H1 (cell line): Measurements from ENCODE around the gene OGDH. TPM values are rescaled to one million over a fixed set of nuclear protein-coding genes. Genes with fewer than 3 reads are reported as not detected.

Experiments
- CTCF ChIA-PET: fragments of 300-600 bp; sonication (Branson Sonifier 250); formaldehyde crosslinking; loops from one replicate; lab custom pipeline; 2021; ENCODE audit not compliant: partially characterized antibody; lab: Charles Lee
- POLR2A ChIA-PET: fragments of 300-600 bp; sonication (Branson Sonifier 250); formaldehyde crosslinking; loops from one replicate; lab custom pipeline; 2021; ENCODE audit warnings: inconsistent platforms; ENCODE audit not compliant: partially characterized antibody; lab: Charles Lee
- DNase-seq, 2 experiments: peaks; one replicate each; pipeline versions ENCODE4 v3.0.0 to v3.0.0-alpha.2; 2010 to 2022; ENCODE audit warnings: low spot score in 2 of 2, low read depth in 1 of 2, mixed read lengths in 1 of 2
- FAIRE-seq: peaks from 2 replicates; lab custom pipeline; 2011; peaks lifted over from hg19 to GRCh38; lab: Jason Lieb, UNC
- H2AFZ ChIP-seq: 2 replicates; pipeline ENCODE4 v1.8.1; 2012; ENCODE audit warnings: low read length, inconsistent platforms
- H2AK5ac ChIP-seq: 2 replicates; pipeline ENCODE4 v1.6.1; 2013; ENCODE audit warnings: low read depth, low read length
- H2BK120ac ChIP-seq: replicated peaks from 2 replicates; pipeline ENCODE3; 2013; ENCODE audit warnings: low read depth, low read length, inconsistent platforms
- H2BK12ac ChIP-seq: 2 replicates; pipeline ENCODE4 v1.6.1; 2013; ENCODE audit warnings: low read depth, low read length
- H2BK15ac ChIP-seq: 2 replicates; pipeline ENCODE4 v1.6.1; 2013; ENCODE audit warnings: low read length
- H2BK20ac ChIP-seq: 2 replicates; pipeline ENCODE4 v1.6.1; 2013; ENCODE audit warnings: low read length
- H2BK5ac ChIP-seq: 2 replicates; pipeline ENCODE4 v1.6.1; 2013; ENCODE audit warnings: low read depth, low read length
- H3K14ac ChIP-seq: 2 replicates; pipeline ENCODE4 v1.6.1; 2013; ENCODE audit warnings: inconsistent platforms; ENCODE audit not compliant: insufficient read length
- H3K18ac ChIP-seq: 2 replicates; pipeline ENCODE4 v1.6.1; 2013; ENCODE audit warnings: low read length; ENCODE audit errors: extremely low read depth
- H3K23ac ChIP-seq: 2 replicates; pipeline ENCODE4 v1.6.1; 2013; ENCODE audit warnings: inconsistent platforms; ENCODE audit not compliant: insufficient read length
- H3K23me2 ChIP-seq: 2 replicates; pipeline ENCODE4 v1.6.1; 2013; ENCODE audit warnings: low read depth, low read length
- H3K27ac ChIP-seq: 2 replicates; pipeline ENCODE4 v1.6.1; 2011; ENCODE audit warnings: low read depth, low read length, inconsistent platforms
- H3K27me3 ChIP-seq, 4 experiments: replicated peaks in 1 of 4; 1 replicate in 1 of 4; 2 replicates in 3 of 4; pipeline versions ENCODE4 v1.6.1 to v1.8.1; 2011 to 2013; ENCODE audit warnings: low read length in 3 of 4, mild to moderate bottlenecking in 3 of 4, inconsistent platforms in 2 of 4, mixed read lengths in 2 of 4, moderate library complexity in 1 of 4; ENCODE audit not compliant: control insufficient read depth in 3 of 4, insufficient read depth in 3 of 4; ENCODE audit errors: extremely low read depth in 1 of 4
- H3K36me3 ChIP-seq, 4 experiments: 2 replicates each; pipeline versions ENCODE4 v1.6.1 to v1.8.1; 2011 to 2013; ENCODE audit warnings: mild to moderate bottlenecking in 4 of 4, low read length in 3 of 4, moderate library complexity in 2 of 4, control low read depth in 1 of 4, inconsistent platforms in 1 of 4; ENCODE audit not compliant: insufficient read depth in 4 of 4, control insufficient read depth in 2 of 4
- H3K4ac ChIP-seq: replicated peaks from 2 replicates; pipeline ENCODE3; 2013; ENCODE audit warnings: low read length, low read depth, mixed read lengths, inconsistent platforms; ENCODE audit not compliant: insufficient read length
- H3K4me1 ChIP-seq, 4 experiments: replicated peaks in 1 of 4; 1 replicate in 1 of 4; 2 replicates in 3 of 4; pipeline versions ENCODE4 v1.6.1 to v1.8.1; 2011 to 2013; ENCODE audit warnings: low read length in 3 of 4, inconsistent platforms in 2 of 4, mixed read lengths in 1 of 4; ENCODE audit not compliant: insufficient read depth in 4 of 4, control insufficient read depth in 3 of 4
- H3K4me2 ChIP-seq, 2 experiments: 2 replicates each; pipeline versions ENCODE4 v1.6.1 to v1.8.1; 2011 to 2013; ENCODE audit warnings: low read depth in 2 of 2, low read length in 2 of 2, control low read depth in 1 of 2, inconsistent platforms in 1 of 2, mild to moderate bottlenecking in 1 of 2; ENCODE audit not compliant: insufficient read depth in 1 of 2
- H3K4me3 ChIP-seq, 4 experiments: fragments of 200-600, 300-600 bp in 1 of 4; sonication (generic), shearing (Covaris generic), sonication (Bioruptor Twin) in 1 of 4; 2 replicates each; pipeline versions ENCODE4 v1.5.1 to v1.8.1; 2011 to 2016; ENCODE audit warnings: low read length in 4 of 4, low read depth in 3 of 4, control low read depth in 2 of 4, inconsistent platforms in 2 of 4, mild to moderate bottlenecking in 2 of 4, mixed read lengths in 1 of 4, moderate library complexity in 1 of 4; ENCODE audit not compliant: insufficient read depth in 2 of 4; ENCODE audit errors: extremely low read depth in 1 of 4
- H3K56ac ChIP-seq: replicated peaks from 2 replicates; pipeline ENCODE3; 2013; ENCODE audit warnings: low read depth, mild to moderate bottlenecking, mixed read lengths, low read length, inconsistent platforms; ENCODE audit not compliant: insufficient read length
- H3K79me1 ChIP-seq: 2 replicates; pipeline ENCODE4 v1.6.1; 2013; ENCODE audit warnings: low read depth, low read length, control low read depth
- H3K79me2 ChIP-seq, 2 experiments: 2 replicates each; pipeline versions ENCODE4 v1.6.1 to v1.8.1; 2012 to 2013; ENCODE audit warnings: low read length in 2 of 2, mild to moderate bottlenecking in 2 of 2, inconsistent platforms in 1 of 2; ENCODE audit not compliant: insufficient read depth in 2 of 2, control insufficient read depth in 1 of 2
- H3K9ac ChIP-seq, 4 experiments: replicated peaks in 1 of 4; 1 replicate in 1 of 4; 2 replicates in 3 of 4; pipeline versions ENCODE4 v1.6.1 to v1.8.1; 2011 to 2013; ENCODE audit warnings: low read depth in 3 of 4, low read length in 3 of 4, control low read depth in 2 of 4, mild to moderate bottlenecking in 2 of 4, moderate library complexity in 2 of 4, inconsistent platforms in 1 of 4; ENCODE audit errors: extremely low read depth in 1 of 4
- H3K9me3 ChIP-seq, 2 experiments: 2 replicates each; pipeline versions ENCODE4 v1.6.1 to v1.8.1; 2012 to 2013; ENCODE audit warnings: mild to moderate bottlenecking in 2 of 2, moderate library complexity in 2 of 2, control low read depth in 1 of 2, inconsistent platforms in 1 of 2, low read depth in 1 of 2, low read length in 1 of 2, mixed read lengths in 1 of 2; ENCODE audit not compliant: insufficient read depth in 2 of 2
- H4K20me1 ChIP-seq, 2 experiments: replicated peaks in 1 of 2; 2 replicates each; pipeline versions ENCODE3 to v1.8.1; 2011 to 2013; ENCODE audit warnings: inconsistent platforms in 2 of 2, low read length in 2 of 2, mild to moderate bottlenecking in 1 of 2; ENCODE audit not compliant: insufficient read depth in 2 of 2, control insufficient read depth in 1 of 2
- H4K5ac ChIP-seq: 2 replicates; pipeline ENCODE4 v1.6.1; 2013; ENCODE audit warnings: low read length, low read depth, mixed read lengths, inconsistent platforms; ENCODE audit not compliant: insufficient read length
- H4K8ac ChIP-seq: 2 replicates; pipeline ENCODE4 v1.8.0; 2013; ENCODE audit warnings: mild to moderate bottlenecking, moderate library complexity, low read length, inconsistent platforms; ENCODE audit not compliant: insufficient read depth; ENCODE audit errors: extremely low read depth
- H4K91ac ChIP-seq: replicated peaks from 2 replicates; pipeline ENCODE3; 2013; ENCODE audit warnings: low read length, mixed read lengths, inconsistent platforms; ENCODE audit not compliant: insufficient read length
- CEBPB ChIP-seq: IDR thresholded peaks from 2 replicates; pipeline ENCODE4 v1.6.1; 2012; ENCODE audit warnings: low read depth, low read length
- CHD1 ChIP-seq: IDR thresholded peaks from 2 replicates; pipeline ENCODE4 v1.6.1; 2012; ENCODE audit warnings: low read depth, low read length, improper control_type of control experiment
- CTBP2 ChIP-seq: IDR thresholded peaks from 2 replicates; pipeline ENCODE4 v1.7.0; 2011; ENCODE audit warnings: borderline replicate concordance, mild to moderate bottlenecking, moderate library complexity, mixed read lengths, low read length; ENCODE audit not compliant: insufficient read depth, insufficient read length
- RAD21 ChIP-seq, 2 experiments: IDR thresholded peaks in 1 of 2; conservative IDR thresholded peaks in 1 of 2; 2 replicates each; pipeline ENCODE4 v1.6.1; 2011; ENCODE audit warnings: low read depth in 2 of 2, low read length in 2 of 2, improper control_type of control experiment in 1 of 2, inconsistent platforms in 1 of 2, mild to moderate bottlenecking in 1 of 2, moderate library complexity in 1 of 2
- RBBP5 ChIP-seq: IDR thresholded peaks from 2 replicates; pipeline ENCODE4 v1.7.1; 2012; ENCODE audit warnings: low read depth, mild to moderate bottlenecking, inconsistent platforms, low read length, moderate library complexity, borderline replicate concordance
- TBP ChIP-seq: IDR thresholded peaks from 2 replicates; pipeline ENCODE4 v1.6.1; 2011; ENCODE audit warnings: low read depth, low read length, improper control_type of control experiment
- WGBS, 2 experiments: shearing (Covaris generic) in 1 of 2; methylation state at CpG; one replicate each; pipeline versions ENCODE4 v1.1.6 to v1.1.7; 2013 to 2015; ENCODE audit warnings: low lambda C conversion rate in 2 of 2, mixed read lengths in 2 of 2, inconsistent platforms in 1 of 2, low coverage in 1 of 2, missing lambda C conversion rate in 1 of 2; ENCODE audit not compliant: insufficient replicate concordance in 2 of 2, insufficient coverage in 1 of 2, insufficient read length in 1 of 2; ENCODE audit errors: extremely low coverage in 1 of 2, missing lambda C conversion rate in 1 of 2; 5-methylcytosine and 5-hydroxymethylcytosine counted together
- polyA plus RNA-seq, 7 experiments: library from polyadenylated mRNA; depleted of rRNA in 3 of 7; stranded (reverse) in 5 of 7; unstranded in 2 of 7; fragments of >200 nt in 5 of 7; fragments of 200-250 nt in 2 of 7; gene quantifications; 1 replicate in 5 of 7; 2 replicates in 1 of 7; 4 replicates in 1 of 7; pipeline versions ENCODE4 v1.2.1 to v1.2.3, GENCODE V29; 2011 to 2013; ENCODE audit warnings: missing spikeins in 2 of 7, mixed read lengths in 2 of 7
- total RNA-seq: library from RNA; stranded (reverse); fragmentation: NEBNext Ultra II Directional; extraction: Animal tissue kit (Norgen Biotek cat#: 25700); gene quantifications from 2 replicates; pipeline ENCODE4 v1.2.1, GENCODE V29; 2021
- TF ChIP-seq, protein P1 (sequence below): IDR thresholded peaks from 2 replicates; pipeline ENCODE4 v1.6.1; 2012; ENCODE audit warnings: inconsistent platforms

Gene OGDH
- total and polyA plus RNA-seq, 2 of the 8 experiments (the other 6 are each of a cell fraction or from before 2014, with no cell fraction given): 71.6 to 91.6 TPM

DNA sequence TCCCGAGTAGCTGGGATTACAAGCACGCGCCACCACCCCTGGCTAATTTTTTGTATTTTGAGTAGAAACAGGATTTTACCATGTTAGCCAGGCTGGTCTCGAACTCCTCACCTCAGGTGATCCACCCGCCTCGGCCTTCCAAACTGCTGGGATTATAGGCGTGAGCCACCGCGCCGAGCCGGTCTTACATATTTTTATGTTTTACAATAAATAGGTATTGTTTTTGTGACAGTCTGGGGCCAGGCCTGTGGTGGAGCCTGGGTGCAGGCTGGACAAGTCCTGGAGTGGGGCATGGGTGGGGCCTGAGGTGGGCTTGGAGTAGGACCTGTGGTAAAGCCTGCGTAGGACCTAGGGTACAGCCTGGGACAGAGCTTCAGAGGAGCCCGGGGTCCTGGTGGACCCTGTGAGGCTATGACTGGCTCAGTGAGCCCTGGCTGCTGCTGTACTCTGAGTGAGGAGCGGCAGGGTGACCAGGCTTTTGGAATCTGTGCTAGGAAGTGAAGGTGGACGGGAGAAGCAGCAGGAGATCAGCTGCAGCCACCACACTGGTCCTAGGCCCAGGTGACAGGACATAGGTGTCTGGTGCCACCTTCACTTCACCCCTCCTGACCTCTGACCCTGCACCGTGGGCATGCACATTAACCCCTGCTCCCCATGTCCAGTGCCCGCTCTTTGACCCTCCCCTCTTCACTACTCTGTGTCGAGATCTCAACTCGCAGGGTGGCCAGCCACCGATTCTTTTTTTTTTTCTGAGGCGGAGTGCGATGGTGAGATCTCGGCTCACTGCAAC lies 132.6 kb downstream of the OGDH start:
- Histone ChIP-seq H3K4me2 (no peak overlapping the region), H3K4me1 (no peaks in the 10 kb centered on the region; a peak in 1 of 7 replicates), H2BK5ac (no peak overlapping the region), H2BK12ac (no peak overlapping the region), H3K36me3 (no peaks in the 10 kb centered on the region), H3K14ac (no peak overlapping the region), H3K18ac (no peak overlapping the region), H3K23me2 (no peaks in the 10 kb centered on the region), H2AK5ac (no peak overlapping the region), H3K9ac (no peak overlapping the region), H3K27me3 (no peaks in the 10 kb centered on the region), H3K79me2 (no peaks in the 10 kb centered on the region), H4K5ac (no peak overlapping the region), H3K27ac (no peak overlapping the region), H4K91ac (no peak overlapping the region), H3K9me3 (no peaks in the 10 kb centered on the region), H2BK120ac (no peak overlapping the region), H2AFZ (no peak overlapping the region)
- CTCF ChIA-PET: interaction anchor here (0.6 to 1.2 kb wide), 2 partner anchors 9 to 21 kb away, joined by 3 read pairs; no protein-coding TSS in a partner anchor
- TF ChIP-seq CTBP2 (no peak), CEBPB (no peak), RAD21 (IDR thresholded peaks at IDR 0.05 in 1 of 2, conservative IDR thresholded peaks at IDR 0.05 in 1 of 2; ENCODE audit: low read depth in 2 of 2, low read length in 2 of 2) (no peak), CHD1 (no peak), RBBP5 (no peak), TBP (no peak)
- TF ChIP-seq, protein P1, sequence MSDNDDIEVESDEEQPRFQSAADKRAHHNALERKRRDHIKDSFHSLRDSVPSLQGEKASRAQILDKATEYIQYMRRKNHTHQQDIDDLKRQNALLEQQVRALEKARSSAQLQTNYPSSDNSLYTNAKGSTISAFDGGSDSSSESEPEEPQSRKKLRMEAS: no peak
- TF ChIP-seq, all 59 proteins: peak for 0
- no peak overlapping the region for H4K8ac ChIP-seq
- H3K79me1 ChIP-seq: no peaks in the 10 kb centered on the region
- WGBS, 2 experiments: 90% methylated on average over 22 of the region's 23 CpGs; no CpG with 5 or more reads in 1 of the 2 experiments
- FAIRE-seq (no peak), DNase-seq (no peak)
- H3K4ac ChIP-seq: no peak overlapping the region
- no peaks in the 10 kb centered on the region for H4K20me1 ChIP-seq
- H3K56ac ChIP-seq: no peak overlapping the region
- H3K23ac ChIP-seq: no peak overlapping the region
- no peak overlapping the region for H2BK20ac ChIP-seq
- H3K4me3 ChIP-seq: no peak overlapping the region
- no peak overlapping the region for H2BK15ac ChIP-seq
- POLR2A ChIA-PET: interaction anchor here (0.7 to 2.1 kb wide), 3 partner anchors 9 to 204 kb away, joined by 3 to 8 read pairs (median 3); partner anchors contain the start of gene ZMIZ2
